Calu3 (cell line): ENCODE data around the gene EXOC7. TPM values are rescaled to one million over a fixed set of nuclear protein-coding genes. Genes with fewer than 3 reads are reported as not detected.

Source experiments
- BruUV-seq: library from RNA; stranded (reverse); fragments of 400-500 nt; replicated peaks from 2 replicates; lab custom pipeline; 2021; lab: Mats Ljungman, UMichigan
- CTCF ChIA-PET: fragments of 300-600 bp; sonication (Branson Sonifier 250); formaldehyde crosslinking; loops from one replicate; lab custom pipeline; 2022; ENCODE audit warnings: antibody characterized with exemption; lab: Charles Lee
- DNase-seq: peaks from one replicate; pipeline ENCODE4 v3.0.0; 2022
- H3K27ac Mint-ChIP-seq: one replicate; pipeline ENCODE4 v1.8.0; 2022; ENCODE audit warnings: mixed read lengths; ENCODE audit not compliant: unreplicated experiment
- H3K27me3 Mint-ChIP-seq: one replicate; pipeline ENCODE4 v1.8.0; 2022; ENCODE audit warnings: mixed read lengths; ENCODE audit not compliant: unreplicated experiment
- H3K36me3 Mint-ChIP-seq: one replicate; pipeline ENCODE4 v1.8.0; 2022; ENCODE audit warnings: mild to moderate bottlenecking, moderate library complexity, mixed read lengths; ENCODE audit not compliant: insufficient read depth, unreplicated experiment
- H3K4me1 Mint-ChIP-seq: one replicate; pipeline ENCODE4 v1.8.0; 2022; ENCODE audit warnings: mild to moderate bottlenecking, low read depth, mixed read lengths; ENCODE audit not compliant: unreplicated experiment
- H3K4me3 Mint-ChIP-seq: one replicate; pipeline ENCODE4 v1.8.0; 2022; ENCODE audit warnings: mild to moderate bottlenecking, low read depth, moderate library complexity, mixed read lengths; ENCODE audit not compliant: unreplicated experiment
- H3K9me3 Mint-ChIP-seq: one replicate; pipeline ENCODE4 v1.8.0; 2022; ENCODE audit warnings: low read depth, mixed read lengths; ENCODE audit not compliant: unreplicated experiment
- CTCF ChIP-seq: fragments of 200-600 bp; IDR thresholded peaks from one replicate; pipeline ENCODE4 v1.8.0; 2022; ENCODE audit warnings: antibody characterized with exemption; ENCODE audit not compliant: unreplicated experiment
- intact Hi-C: fragments of 100-400 bp; cut with micrococcal nuclease; formaldehyde crosslinking; loops from one replicate; pipeline ENCODE4 v1.10.0; 2022; ENCODE audit not compliant: unreplicated experiment
- total RNA-seq: library from RNA; stranded (reverse); gene quantifications from 2 replicates; pipeline ENCODE4 v1.2.3, GENCODE V29; 2022

EXOC7 gene
- total RNA-seq, 1 experiment from 2014 or later: 122 TPM

DNA sequence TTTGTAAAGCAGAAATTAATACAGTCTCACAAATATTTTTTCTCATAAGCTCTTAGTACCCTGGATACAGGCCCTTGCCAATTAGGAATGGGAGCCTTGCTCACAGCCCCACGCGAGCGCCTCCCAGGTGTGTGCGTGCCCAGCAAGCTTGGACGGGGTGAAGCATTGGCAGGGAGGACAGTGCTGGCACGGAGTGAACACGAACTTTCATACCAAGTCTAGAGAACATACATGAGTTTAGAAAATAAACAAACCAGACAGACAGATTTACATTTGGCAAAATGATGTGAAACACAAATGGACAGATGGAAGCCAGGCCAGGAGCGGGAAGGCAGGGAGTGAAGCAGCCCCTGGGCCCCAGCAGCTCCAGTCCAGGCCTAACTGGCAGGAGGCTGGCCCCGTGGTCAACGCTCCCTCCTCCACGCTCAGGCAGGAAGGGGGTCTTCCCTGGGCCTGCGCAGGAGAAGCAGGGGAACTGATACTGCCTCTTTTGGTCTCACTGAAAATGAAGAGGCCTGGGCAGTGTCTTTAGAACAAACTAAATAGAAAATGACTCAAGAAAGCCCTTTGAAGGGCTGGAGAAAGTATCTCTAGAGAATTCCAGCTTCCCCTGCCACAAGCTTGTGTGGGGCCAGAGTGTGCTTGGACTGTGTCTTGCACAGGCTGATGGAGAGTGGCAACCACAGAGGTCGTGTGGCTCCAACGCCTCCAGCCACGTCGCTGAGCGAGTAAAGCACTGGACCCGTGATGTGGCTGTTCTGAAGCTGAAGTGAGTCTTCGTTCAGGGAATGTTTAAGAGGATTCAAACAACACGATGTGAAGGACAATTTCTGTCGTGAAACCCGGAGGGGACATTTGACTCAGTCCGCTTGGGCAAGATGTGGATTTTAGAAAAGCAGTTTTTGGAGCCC lies 47.4 kb upstream of the EXOC7 start:
- Mint-ChIP-seq H3K27me3 (no peaks in the 10 kb centered on the region), H3K36me3 (no peaks in the 10 kb centered on the region), H3K4me3 (no peak overlapping the region), H3K4me1 (no peaks in the 10 kb centered on the region), H3K27ac (no peak overlapping the region), H3K9me3 (no peaks in the 10 kb centered on the region)
- intact Hi-C loops: no loop called here
- no TSS peak for BruUV-seq
- DNase-seq: no peak
- CTCF ChIA-PET: no interaction called here
- TF ChIP-seq CTCF: no peak

- no peak for DNase-seq
- BruUV-seq: no TSS peak
- no peaks in the 10 kb centered on the region for H3K4me1 Mint-ChIP-seq
- H3K36me3 Mint-ChIP-seq: no peaks in the 10 kb centered on the region
- no peaks in the 10 kb centered on the region for H3K9me3 Mint-ChIP-seq
- H3K27ac Mint-ChIP-seq: no peak overlapping the region
- intact Hi-C loops: no loop called here
- CTCF ChIA-PET: no interaction called here
- TF ChIP-seq CTCF: no peak
- no peaks in the 10 kb centered on the region for H3K27me3 Mint-ChIP-seq
- H3K4me3 Mint-ChIP-seq: no peak overlapping the region
Observed at GRCh38 chr17:76149214-76149613, 45.6 kb upstream of the EXOC7 start.

GRCh38 chr17:76148015-76148326 lies 44.4 kb upstream of the EXOC7 start:
- DNase-seq: no peak
- H3K4me3 Mint-ChIP-seq: no peak overlapping the region
- no TSS peak for BruUV-seq
- H3K9me3 Mint-ChIP-seq: no peaks in the 10 kb centered on the region
- CTCF ChIA-PET: interaction anchor here (0.7 kb wide), 1 partner anchor 32 kb away, joined by 3 read pairs; no protein-coding TSS in a partner anchor
- no peak overlapping the region for H3K27ac Mint-ChIP-seq
- H3K36me3 Mint-ChIP-seq: no peaks in the 10 kb centered on the region
- no peaks in the 10 kb centered on the region for H3K27me3 Mint-ChIP-seq
- no peaks in the 10 kb centered on the region for H3K4me1 Mint-ChIP-seq
- intact Hi-C loops: no loop called here
- TF ChIP-seq CTCF: no peak

- H3K4me3 Mint-ChIP-seq: no peak overlapping the region
- H3K4me1 Mint-ChIP-seq: no peaks in the 10 kb centered on the region
- H3K27ac Mint-ChIP-seq: no peak overlapping the region
- no peaks in the 10 kb centered on the region for H3K27me3 Mint-ChIP-seq
- intact Hi-C loops: no loop called here
- no peaks in the 10 kb centered on the region for H3K9me3 Mint-ChIP-seq
- no peak for DNase-seq
- no peaks in the 10 kb centered on the region for H3K36me3 Mint-ChIP-seq
- CTCF ChIA-PET: no interaction called here
- TF ChIP-seq CTCF: peak; percentile 40
- no TSS peak for BruUV-seq
Observed at GRCh38 chr17:76147211-76148014, 43.8 kb upstream of the EXOC7 start.
